ENCODE results near the gene LRRC37A3. TPM values are rescaled to one million over a fixed set of nuclear protein-coding genes. Genes with fewer than 3 reads are reported as not detected.
"Not testable (repeated sequence)": the region's sequence is repeated elsewhere in the genome, so short reads cannot be mapped to it uniquely, and the experiment has no call there.

The LRRC37A3 gene
- total RNA-seq, 1 experiment from 2014 or later: 13.3 TPM

- H3K4me3 ChIP-seq (ENCODE audit: low read depth in 2 of 2, low read length in 2 of 2); H3K9me3 ChIP-seq (ENCODE audit: control insufficient read depth, insufficient read depth, low read depth, low read length); H3K27me3 ChIP-seq (ENCODE audit: control insufficient read depth, insufficient read depth, low read length); CTCF ChIA-PET; DNase-seq (ENCODE audit: low read depth, low spot score); intact Hi-C loops (cut with micrococcal nuclease; ENCODE audit: unreplicated experiment); in situ Hi-C loops (cut with HindIII; ENCODE audit: low pct_unique_long_range_greater_than_20kb, low sequenced_read_pairs); H3K27ac ChIP-seq (ENCODE audit: low read length); H3K4me1 ChIP-seq (ENCODE audit: control insufficient read depth, insufficient read depth, low read length); POLR2A ChIA-PET; BruUV-seq (replicated peaks); H3K36me3 ChIP-seq (ENCODE audit: control insufficient read depth, insufficient read depth, low read length): not testable (repeated sequence)
- peak; percentile 88 for ATAC-seq
- TF ChIP-seq CTCF (IDR thresholded peaks at IDR 0.05): peak; percentile 31; the same call in 1 of the 2 replicates
Measured at GRCh38 chr17:64847504-64848466, 71.5 kb downstream of the LRRC37A3 start.

GRCh38 chr17:64846892-64847291 is 72.4 kb downstream of the LRRC37A3 start:
- H3K27ac ChIP-seq (ENCODE audit: low read length); BruUV-seq (replicated peaks); intact Hi-C loops (cut with micrococcal nuclease; ENCODE audit: unreplicated experiment); H3K4me3 ChIP-seq (ENCODE audit: low read depth in 2 of 2, low read length in 2 of 2); H3K27me3 ChIP-seq (ENCODE audit: control insufficient read depth, insufficient read depth, low read length); CTCF ChIA-PET; H3K4me1 ChIP-seq (ENCODE audit: control insufficient read depth, insufficient read depth, low read length); POLR2A ChIA-PET; H3K9me3 ChIP-seq (ENCODE audit: control insufficient read depth, insufficient read depth, low read depth, low read length); H3K36me3 ChIP-seq (ENCODE audit: control insufficient read depth, insufficient read depth, low read length); DNase-seq (ENCODE audit: low read depth, low spot score); in situ Hi-C loops (cut with HindIII; ENCODE audit: low pct_unique_long_range_greater_than_20kb, low sequenced_read_pairs); ATAC-seq: not testable (repeated sequence)

GRCh38 chr17:64843918-64844317 is 75.4 kb downstream of the LRRC37A3 start:
- intact Hi-C loops (cut with micrococcal nuclease; ENCODE audit: unreplicated experiment); H3K27ac ChIP-seq (ENCODE audit: low read length); H3K4me3 ChIP-seq (ENCODE audit: low read depth in 2 of 2, low read length in 2 of 2); H3K4me1 ChIP-seq (ENCODE audit: control insufficient read depth, insufficient read depth, low read length); DNase-seq (ENCODE audit: low read depth, low spot score); ATAC-seq; CTCF ChIA-PET; BruUV-seq (replicated peaks); H3K9me3 ChIP-seq (ENCODE audit: control insufficient read depth, insufficient read depth, low read depth, low read length); H3K27me3 ChIP-seq (ENCODE audit: control insufficient read depth, insufficient read depth, low read length); in situ Hi-C loops (cut with HindIII; ENCODE audit: low pct_unique_long_range_greater_than_20kb, low sequenced_read_pairs); POLR2A ChIA-PET; H3K36me3 ChIP-seq (ENCODE audit: control insufficient read depth, insufficient read depth, low read length): not testable (repeated sequence)

DNA sequence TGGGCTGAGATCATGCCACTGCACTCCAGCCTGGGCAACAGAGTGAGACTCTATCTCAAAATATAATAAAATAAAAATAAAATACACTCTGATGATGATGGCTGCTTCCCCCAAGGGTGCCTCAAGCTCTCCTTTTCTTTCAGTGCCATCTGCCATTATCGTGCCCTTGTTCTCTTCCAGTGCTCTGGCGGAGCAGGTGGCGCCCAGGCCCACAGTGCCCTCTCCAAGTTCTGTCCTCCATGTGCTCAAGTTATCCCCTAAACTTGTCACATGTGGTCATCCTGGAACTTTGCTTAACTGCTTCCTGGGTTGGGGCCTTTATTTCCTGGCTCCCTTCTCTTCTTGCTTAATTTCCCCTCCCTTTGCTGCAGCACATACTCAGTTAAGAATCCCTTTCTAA is 76.4 kb downstream of the LRRC37A3 start:
- BruUV-seq (replicated peaks); POLR2A ChIA-PET: not testable (repeated sequence)

DNA sequence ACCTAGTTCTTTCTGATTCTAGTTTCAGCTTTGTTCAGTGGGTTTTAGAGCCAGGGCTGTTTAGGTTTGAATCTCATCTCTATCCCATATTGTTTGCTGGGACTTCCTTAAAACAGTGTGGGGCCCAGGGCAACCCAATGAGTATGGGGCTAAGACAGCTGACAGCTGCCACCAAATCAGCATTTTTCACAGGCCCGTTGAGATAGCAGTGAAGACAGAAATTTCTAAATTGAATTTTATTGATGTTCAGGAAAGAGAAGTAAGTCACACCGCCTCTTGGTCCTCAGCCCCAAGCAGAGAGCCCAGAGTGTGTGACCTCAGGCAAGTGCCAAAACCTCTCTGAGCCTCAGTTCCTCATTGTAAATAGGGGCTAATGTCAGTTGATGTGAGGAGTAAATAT is 78.3 kb downstream of the LRRC37A3 start:
- DNase-seq (ENCODE audit: low read depth, low spot score); BruUV-seq (replicated peaks); H3K27me3 ChIP-seq (ENCODE audit: control insufficient read depth, insufficient read depth, low read length); H3K36me3 ChIP-seq (ENCODE audit: control insufficient read depth, insufficient read depth, low read length); H3K4me3 ChIP-seq (ENCODE audit: low read depth in 2 of 2, low read length in 2 of 2); H3K27ac ChIP-seq (ENCODE audit: low read length); intact Hi-C loops (cut with micrococcal nuclease; ENCODE audit: unreplicated experiment); H3K9me3 ChIP-seq (ENCODE audit: control insufficient read depth, insufficient read depth, low read depth, low read length); ATAC-seq; in situ Hi-C loops (cut with HindIII; ENCODE audit: low pct_unique_long_range_greater_than_20kb, low sequenced_read_pairs); POLR2A ChIA-PET; CTCF ChIA-PET; H3K4me1 ChIP-seq (ENCODE audit: control insufficient read depth, insufficient read depth, low read length): not testable (repeated sequence)

More for the DNA sequence above, 76.4 kb downstream of the LRRC37A3 start:
- H3K4me3 ChIP-seq (ENCODE audit: low read depth in 2 of 2, low read length in 2 of 2); intact Hi-C loops (cut with micrococcal nuclease; ENCODE audit: unreplicated experiment); ATAC-seq; H3K27me3 ChIP-seq (ENCODE audit: control insufficient read depth, insufficient read depth, low read length); H3K4me1 ChIP-seq (ENCODE audit: control insufficient read depth, insufficient read depth, low read length); H3K27ac ChIP-seq (ENCODE audit: low read length); CTCF ChIA-PET; in situ Hi-C loops (cut with HindIII; ENCODE audit: low pct_unique_long_range_greater_than_20kb, low sequenced_read_pairs); H3K9me3 ChIP-seq (ENCODE audit: control insufficient read depth, insufficient read depth, low read depth, low read length); DNase-seq (ENCODE audit: low read depth, low spot score); H3K36me3 ChIP-seq (ENCODE audit: control insufficient read depth, insufficient read depth, low read length): not testable (repeated sequence)

- H3K36me3 ChIP-seq (ENCODE audit: control insufficient read depth, insufficient read depth, low read length); DNase-seq (ENCODE audit: low read depth, low spot score); H3K4me3 ChIP-seq (ENCODE audit: low read depth in 2 of 2, low read length in 2 of 2); H3K9me3 ChIP-seq (ENCODE audit: control insufficient read depth, insufficient read depth, low read depth, low read length); ATAC-seq; BruUV-seq (replicated peaks); in situ Hi-C loops (cut with HindIII; ENCODE audit: low pct_unique_long_range_greater_than_20kb, low sequenced_read_pairs); POLR2A ChIA-PET; H3K27ac ChIP-seq (ENCODE audit: low read length); H3K4me1 ChIP-seq (ENCODE audit: control insufficient read depth, insufficient read depth, low read length); CTCF ChIA-PET; H3K27me3 ChIP-seq (ENCODE audit: control insufficient read depth, insufficient read depth, low read length); intact Hi-C loops (cut with micrococcal nuclease; ENCODE audit: unreplicated experiment): not testable (repeated sequence)
Measured at GRCh38 chr17:64838513-64838912, 80.8 kb downstream of the LRRC37A3 start.
